Amygdala (tissue), 56 donors: ENCODE measurements around the gene VWA8.

ENCODE experiments used
- DNase-seq, 56 donors: peaks; one replicate each; lab custom pipeline; 2025; lab: John Stamatoyannopoulos, UW

VWA8 gene

GRCh38 chr13:41565846-41566245 is 395.1 kb downstream of the VWA8 start:
- peak in 1 of 56 donors; percentile 8 for DNase-seq

- peak in 22 of 56 donors; percentile 17 to 67 (median 42) for DNase-seq
Observed at GRCh38 chr13:41565216-41565615, 395.7 kb downstream of the VWA8 start.

- DNase-seq = no peak
Observed at GRCh38 chr13:41563984-41564365, 396.9 kb downstream of the VWA8 start.

- peak in 17 of 56 donors; percentile 20 to 74 (median 40) for DNase-seq
Observed at GRCh38 chr13:41563341-41563983, 397.4 kb downstream of the VWA8 start.

GRCh38 chr13:41562541-41563178 is 398.2 kb downstream of the VWA8 start:
- DNase-seq = peak in 15 of 56 donors; percentile 16 to 66 (median 40)

DNA sequence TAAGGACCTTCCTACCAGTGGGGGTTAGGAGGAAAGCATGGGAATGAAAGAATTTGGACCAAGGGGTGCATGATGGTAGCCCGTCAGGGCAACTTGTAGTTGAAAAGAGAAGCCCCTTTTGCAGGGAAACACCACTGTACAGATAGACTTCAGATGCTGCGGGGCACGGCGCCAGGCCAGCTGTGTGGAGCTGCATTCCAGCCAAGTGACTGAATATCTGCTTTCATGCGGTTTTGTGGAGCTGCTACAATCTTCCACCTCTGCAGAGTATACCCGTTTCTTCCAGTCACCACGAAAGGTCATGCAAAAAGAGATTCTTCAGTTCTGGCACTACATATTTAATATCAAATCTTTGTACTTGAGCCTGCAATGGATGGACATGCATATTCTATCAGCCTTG is 398.8 kb downstream of the VWA8 start:
- DNase-seq = peak in 55 of 56 donors; percentile 26 to 96 (median 79)

- DNase-seq = no peak
Observed at GRCh38 chr13:41561170-41561569, 399.7 kb downstream of the VWA8 start.

- no peak for DNase-seq
Observed at GRCh38 chr13:41558781-41559560, 401.9 kb downstream of the VWA8 start.

DNA sequence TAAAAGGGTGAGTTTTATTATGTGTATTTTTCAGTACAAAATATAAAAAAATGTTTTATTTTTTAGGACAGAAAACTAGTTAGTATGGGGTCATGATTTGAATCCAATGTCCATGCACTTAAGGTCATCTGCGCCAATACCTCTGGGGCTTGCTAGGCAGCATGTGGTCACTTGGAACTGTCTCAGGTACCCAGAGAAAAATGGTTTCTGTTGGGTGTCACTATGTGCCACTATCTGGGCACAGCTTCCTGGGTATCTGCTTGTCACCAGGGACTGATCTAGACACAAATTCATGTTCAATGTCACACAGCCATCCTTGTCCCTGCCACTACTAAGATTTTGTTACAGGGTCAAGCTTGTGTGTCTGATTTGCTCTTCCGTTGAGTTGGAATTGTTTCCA is 403.2 kb downstream of the VWA8 start:
- no peak for DNase-seq

- DNase-seq = no peak
Observed at GRCh38 chr13:41554626-41555386, 406.1 kb downstream of the VWA8 start.

- DNase-seq = no peak
Observed at GRCh38 chr13:41554180-41554579, 406.7 kb downstream of the VWA8 start.

DNA sequence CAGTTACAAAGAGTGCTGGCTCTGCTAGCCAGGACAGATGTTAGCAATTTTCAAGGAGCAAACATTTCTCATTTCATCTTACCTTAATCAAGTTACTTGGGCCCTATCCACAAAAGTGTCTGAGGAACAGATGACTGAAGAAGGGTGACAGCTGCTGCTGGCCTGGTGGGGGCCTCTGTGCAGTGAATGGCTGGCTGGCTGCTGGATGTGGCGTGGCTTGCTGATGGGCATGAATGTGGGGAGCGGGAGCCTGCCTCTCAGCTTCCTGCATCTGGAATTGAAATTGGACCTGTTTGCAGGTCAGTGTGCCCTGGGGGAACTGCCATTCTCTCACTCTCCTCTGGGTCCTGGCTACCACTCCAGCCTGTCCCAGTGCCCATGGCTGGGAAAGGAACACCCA is 408.9 kb downstream of the VWA8 start:
- peak in 1 of 56 donors; percentile 29 for DNase-seq

GRCh38 chr13:41550276-41550675 is 410.6 kb downstream of the VWA8 start:
- no peak for DNase-seq

GRCh38 chr13:41549491-41549890 is 411.4 kb downstream of the VWA8 start:
- DNase-seq = no peak

DNA sequence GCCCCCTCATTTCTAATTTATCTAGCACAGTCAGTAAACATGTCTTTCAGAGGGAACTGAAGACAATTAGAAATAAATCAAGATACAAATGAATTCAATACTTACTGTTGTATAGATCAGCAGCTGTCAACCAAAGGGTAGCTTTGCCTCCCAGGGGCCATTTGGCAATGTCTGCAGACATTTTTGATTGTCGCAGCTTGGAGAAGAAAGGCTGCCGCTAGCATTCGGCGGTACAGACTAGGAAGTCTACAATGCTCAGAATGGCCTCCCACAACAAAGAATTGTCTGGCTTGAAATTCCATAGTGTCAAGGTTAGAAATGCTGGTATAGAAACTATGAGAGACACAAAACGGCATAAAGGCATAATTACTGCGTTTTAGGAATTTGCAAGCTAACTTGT is 412.0 kb downstream of the VWA8 start:
- DNase-seq = peak in 2 of 56 donors; percentile 19 to 24

DNA sequence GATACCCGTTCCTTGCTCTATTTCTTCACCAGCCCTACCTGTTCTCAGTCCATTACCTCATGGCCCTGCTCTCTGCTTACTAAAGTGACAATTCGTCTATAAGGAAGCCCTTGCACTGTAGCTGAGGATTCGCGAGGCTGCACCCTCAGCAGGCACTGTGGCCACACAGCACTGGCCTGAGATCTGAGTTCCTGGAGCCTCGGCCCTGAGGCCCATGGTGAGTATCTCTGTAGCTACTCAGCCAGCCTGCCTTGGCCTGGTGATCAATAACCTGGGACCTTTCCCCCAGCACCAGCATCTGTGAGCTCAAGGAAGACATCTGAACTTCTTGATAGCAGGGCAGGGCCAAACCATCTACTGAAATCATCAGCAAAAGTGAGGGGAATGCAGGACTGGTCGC is 412.9 kb downstream of the VWA8 start:
- DNase-seq = peak in 6 of 56 donors; percentile 35 to 59 (median 51)

GRCh38 chr13:41547251-41548000 is 413.5 kb downstream of the VWA8 start:
- DNase-seq = peak in 54 of 56 donors; percentile 43 to 98 (median 90)

DNA sequence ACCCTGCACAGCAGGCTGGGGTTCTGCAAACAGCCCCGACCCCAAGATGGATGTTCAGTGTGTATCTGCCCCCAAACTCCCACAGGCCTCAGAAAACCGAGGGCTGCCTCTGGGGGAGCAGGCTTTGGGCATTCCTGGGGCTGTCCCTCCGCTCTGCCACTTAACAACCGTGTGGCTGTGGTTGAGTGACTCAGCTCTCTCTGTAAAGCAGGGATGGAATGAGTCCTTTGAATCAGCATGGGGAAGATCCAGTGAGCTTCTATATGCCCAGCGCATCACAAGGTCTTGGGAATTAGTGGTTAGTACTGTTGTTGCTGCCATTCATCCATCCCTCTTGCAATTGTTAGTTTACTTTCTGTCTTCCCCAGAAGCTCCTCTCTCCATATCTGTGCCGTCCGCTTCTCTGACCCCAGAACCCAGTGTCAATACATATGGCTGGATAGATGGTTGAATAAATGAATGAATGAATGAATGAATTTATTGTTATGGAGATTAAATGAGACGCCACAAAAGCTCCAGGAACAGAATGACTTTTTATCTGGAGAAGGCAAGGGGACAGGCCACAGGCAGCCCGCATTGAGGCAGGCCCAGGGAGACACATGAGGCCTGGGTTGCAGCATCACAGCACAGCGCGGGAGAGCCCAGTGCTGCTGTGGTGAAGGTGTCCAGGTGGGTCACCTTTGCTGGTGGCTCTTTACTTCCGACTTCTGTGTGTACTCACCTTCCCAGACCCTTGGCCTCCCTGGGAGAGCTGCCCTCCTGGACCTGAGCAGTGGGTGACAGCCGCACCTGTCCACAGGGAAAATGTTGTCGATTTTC is 414.3 kb downstream of the VWA8 start:
- DNase-seq = peak in 4 of 56 donors; percentile 30 to 70 (median 62)

DNA sequence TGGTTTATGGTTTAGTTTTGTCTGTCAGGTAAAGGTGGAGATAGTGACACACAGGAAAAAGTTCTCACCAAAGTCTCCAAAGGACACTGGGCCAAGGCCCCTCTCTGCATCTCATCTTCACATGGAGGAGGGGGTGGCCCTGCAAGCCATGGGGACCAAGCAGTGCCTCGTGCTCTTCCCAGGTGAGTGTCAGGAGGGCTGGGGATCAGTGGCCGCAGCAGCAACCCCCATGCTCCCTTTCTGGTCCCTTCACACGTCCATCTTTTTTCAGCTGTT is 415.5 kb downstream of the VWA8 start:
- no peak for DNase-seq
